T-cell (primary cell): ENCODE measurements around the gene NTNG2. TPM values are rescaled to one million over a fixed set of nuclear protein-coding genes. Genes with fewer than 3 reads are reported as not detected.

Source experiments
- ATAC-seq, 4 experiments: fragments of 200-7000 bp in 3 of 4; fragments of 150-1000 bp in 1 of 4; cut with Tn5 transposase; replicated peaks in 1 of 4; 1 replicate in 3 of 4; 2 replicates in 1 of 4; pipeline ENCODE4 v1.10.0; 2021; ENCODE audit warnings: moderate library complexity in 3 of 4, mild to moderate bottlenecking in 2 of 4, moderate number of reproducible peaks in 1 of 4
- CTCF ChIA-PET, 2 donors: fragments of 300-600 bp; sonication (Branson Sonifier 250); formaldehyde crosslinking; loops; one replicate each; lab custom pipeline; 2022; ENCODE audit warnings: antibody characterized with exemption in 2 of 2; lab: Charles Lee
- POLR2A ChIA-PET, 2 donors: fragments of 300-600 bp; sonication (Branson Sonifier 250); formaldehyde crosslinking; loops; one replicate each; lab custom pipeline; 2022; ENCODE audit warnings: antibody characterized with exemption in 2 of 2; lab: Charles Lee
- DNase-seq, 35 experiments: peaks; one replicate each; pipeline versions ENCODE4 v3.0.0 to v3.0.0-alpha.2; 2013 to 2023
- H3K27ac ChIP-seq: one replicate; pipeline ENCODE4 v1.5.1; 2013; ENCODE audit warnings: low read length
- H3K27me3 ChIP-seq, 2 experiments: replicated peaks in 1 of 2; 1 replicate in 1 of 2; 2 replicates in 1 of 2; pipeline versions ENCODE4 v1.6.1 to v1.7.0; 2013; ENCODE audit warnings: low read length in 1 of 2, mixed read lengths in 1 of 2; ENCODE audit not compliant: control insufficient read depth in 2 of 2, insufficient read depth in 2 of 2; ENCODE audit errors: extremely low read depth in 1 of 2
- H3K36me3 ChIP-seq, 2 donors: 1 replicate in 1 of 2; 2 replicates in 1 of 2; pipeline versions ENCODE4 v1.6.1 to v1.7.0; 2013; ENCODE audit warnings: low read length in 1 of 2; ENCODE audit not compliant: control insufficient read depth in 2 of 2, insufficient read depth in 1 of 2; ENCODE audit errors: extremely low read depth in 1 of 2
- H3K4me1 ChIP-seq, 2 experiments: 1 replicate in 1 of 2; 2 replicates in 1 of 2; pipeline versions ENCODE4 v1.6.1 to v1.7.0; 2013; ENCODE audit warnings: low read length in 2 of 2, mixed read lengths in 1 of 2; ENCODE audit not compliant: insufficient read depth in 2 of 2, control insufficient read depth in 1 of 2; ENCODE audit errors: extremely low read depth in 1 of 2
- H3K4me3 ChIP-seq, 2 donors: 1 replicate in 1 of 2; 2 replicates in 1 of 2; pipeline versions ENCODE4 v1.5.1 to v1.7.0; 2013; ENCODE audit warnings: mild to moderate bottlenecking in 2 of 2, low read length in 1 of 2, moderate library complexity in 1 of 2; ENCODE audit not compliant: control insufficient read depth in 1 of 2; ENCODE audit errors: extremely low read depth in 1 of 2
- H3K9me3 ChIP-seq: 2 replicates; pipeline ENCODE4 v1.7.0; 2013
- H3K27ac Mint-ChIP-seq, 2 donors: one replicate each; pipeline ENCODE4 v1.8.0; 2020 to 2021; ENCODE audit warnings: mild to moderate bottlenecking in 2 of 2, mixed read lengths in 2 of 2
- H3K27me3 Mint-ChIP-seq, 2 donors: one replicate each; pipeline ENCODE4 v1.8.0; 2021 to 2022; ENCODE audit warnings: mixed read lengths in 2 of 2
- H3K36me3 Mint-ChIP-seq: one replicate; pipeline ENCODE4 v1.8.0; 2021; ENCODE audit warnings: mixed read lengths
- H3K4me1 Mint-ChIP-seq, 3 donors: one replicate each; pipeline ENCODE4 v1.8.0; 2020 to 2022; ENCODE audit warnings: mixed read lengths in 3 of 3, mild to moderate bottlenecking in 1 of 3
- H3K4me3 Mint-ChIP-seq, 3 donors: one replicate each; pipeline ENCODE4 v1.8.0; 2020 to 2022; ENCODE audit warnings: mild to moderate bottlenecking in 3 of 3, mixed read lengths in 3 of 3, moderate library complexity in 3 of 3
- H3K9me3 Mint-ChIP-seq, 3 donors: one replicate each; pipeline ENCODE4 v1.8.0; 2020 to 2022; ENCODE audit warnings: mixed read lengths in 3 of 3
- WGBS: methylation state at CpG from one replicate; pipeline ENCODE4 v1.1.5; 2013; ENCODE audit warnings: missing lambda C conversion rate; ENCODE audit not compliant: insufficient coverage; 5-methylcytosine and 5-hydroxymethylcytosine counted together
- total RNA-seq, 35 experiments: library from RNA in 6 of 35; stranded (reverse) in 6 of 35; fragments of 120-200 nt in 1 of 35; gene quantifications; one replicate each; pipeline versions ENCODE4 v1.2.1 to v1.2.4 and lab custom pipeline; 2013 to 2026

Gene NTNG2
- total RNA-seq, 5 donors from 2014 or later (not counting 1 experiment from before 2014, with no cell fraction given): 4.8 to 14.1 (median 7.8) TPM

DNA sequence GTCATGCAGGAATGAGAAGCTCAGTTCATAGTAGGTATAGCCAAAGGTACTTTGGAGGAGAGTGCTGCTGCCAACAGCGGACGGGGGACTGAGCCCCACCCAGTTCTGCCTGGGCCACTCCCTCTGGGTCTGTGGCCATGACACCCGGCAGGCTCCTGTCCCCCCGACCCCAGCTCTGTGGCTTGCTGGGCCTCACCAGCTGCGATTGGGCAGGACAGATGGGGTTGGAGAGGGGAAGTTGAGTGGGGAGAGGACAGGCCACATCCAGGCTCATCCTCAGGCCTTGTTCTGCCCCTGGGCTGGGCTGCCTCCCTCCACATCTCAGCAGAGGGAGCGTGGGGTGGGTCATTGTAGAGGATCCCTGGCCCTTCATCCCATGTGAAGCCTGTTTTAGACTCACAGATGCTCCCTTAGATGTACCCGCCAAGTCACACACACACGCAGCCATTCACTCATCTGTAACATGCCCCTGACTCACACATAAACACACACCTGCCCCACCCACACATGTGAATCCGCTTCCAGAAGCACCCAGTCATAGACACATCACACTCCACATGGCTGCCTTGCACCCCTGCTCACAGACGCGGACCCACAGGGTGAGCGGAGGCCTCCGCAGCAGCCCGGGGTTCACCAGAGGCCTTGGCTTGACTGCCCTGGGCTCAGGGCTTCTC lies 48.8 kb downstream of the NTNG2 start:
- CTCF ChIA-PET: no interaction called here
- 68% methylated on average over 11 of the region's 14 CpGs for WGBS
- no peaks in the 10 kb centered on the region for H3K36me3 Mint-ChIP-seq
- no peak overlapping the region for H3K4me3 Mint-ChIP-seq
- no peaks in the 10 kb centered on the region for H3K9me3 ChIP-seq
- POLR2A ChIA-PET: interaction anchor here in 1 of 2 donors (0.6 kb wide), 1 partner anchor 295 kb away, joined by 4 read pairs; no protein-coding TSS in a partner anchor
- peaks cover 0 to 12% of the 10 kb centered on the region in 2 experiments for H3K27me3 ChIP-seq
- no peak overlapping the region for H3K4me3 ChIP-seq
- no peaks in the 10 kb centered on the region for H3K36me3 ChIP-seq
- H3K27me3 Mint-ChIP-seq: peaks cover 3 to 9% of the 10 kb centered on the region in 2 donors
- DNase-seq (no peak), ATAC-seq (peak in 1 of 4 experiments; percentile 20)
- H3K4me1 Mint-ChIP-seq: no peaks in the 10 kb centered on the region
- no peaks in the 10 kb centered on the region for H3K9me3 Mint-ChIP-seq
- no peak overlapping the region for H3K27ac ChIP-seq
- H3K4me1 ChIP-seq: no peaks in the 10 kb centered on the region
- H3K27ac Mint-ChIP-seq: no peak overlapping the region

DNA sequence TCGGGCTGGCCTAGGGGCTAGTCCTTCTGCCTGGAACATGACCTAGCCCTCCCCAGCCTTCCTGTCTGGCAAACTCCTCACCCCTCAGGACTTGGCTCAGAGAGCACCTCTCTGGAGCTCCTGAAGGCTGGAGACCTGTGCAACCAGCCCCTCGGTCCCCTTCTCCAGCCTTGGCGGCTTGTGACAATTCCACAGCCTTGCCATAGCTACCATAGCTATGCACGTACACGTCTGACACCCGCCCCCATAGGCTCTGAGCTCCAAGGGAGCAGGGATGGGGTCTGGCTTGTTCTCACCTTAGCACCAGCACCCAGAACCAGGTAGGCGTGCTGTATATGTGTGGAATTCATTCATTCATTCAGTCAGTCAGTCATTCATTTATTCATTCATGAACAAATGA lies 49.7 kb downstream of the NTNG2 start:
- Mint-ChIP-seq H3K9me3 (no peaks in the 10 kb centered on the region), H3K4me3 (no peak overlapping the region), H3K36me3 (no peaks in the 10 kb centered on the region), H3K27ac (no peak overlapping the region), H3K27me3 (peaks cover 3 to 9% of the 10 kb centered on the region in 2 donors), H3K4me1 (no peaks in the 10 kb centered on the region)
- Histone ChIP-seq H3K36me3 (no peaks in the 10 kb centered on the region), H3K27me3 (peaks cover 0 to 12% of the 10 kb centered on the region in 2 experiments), H3K4me3 (no peak overlapping the region), H3K4me1 (no peaks in the 10 kb centered on the region), H3K27ac (no peak overlapping the region), H3K9me3 (no peaks in the 10 kb centered on the region)
- WGBS: 85% methylated on average over 3 of the region's 7 CpGs
- ATAC-seq (no peak), DNase-seq (no peak)
- ChIA-PET POLR2A (no interaction called here), CTCF (no interaction called here)

DNA sequence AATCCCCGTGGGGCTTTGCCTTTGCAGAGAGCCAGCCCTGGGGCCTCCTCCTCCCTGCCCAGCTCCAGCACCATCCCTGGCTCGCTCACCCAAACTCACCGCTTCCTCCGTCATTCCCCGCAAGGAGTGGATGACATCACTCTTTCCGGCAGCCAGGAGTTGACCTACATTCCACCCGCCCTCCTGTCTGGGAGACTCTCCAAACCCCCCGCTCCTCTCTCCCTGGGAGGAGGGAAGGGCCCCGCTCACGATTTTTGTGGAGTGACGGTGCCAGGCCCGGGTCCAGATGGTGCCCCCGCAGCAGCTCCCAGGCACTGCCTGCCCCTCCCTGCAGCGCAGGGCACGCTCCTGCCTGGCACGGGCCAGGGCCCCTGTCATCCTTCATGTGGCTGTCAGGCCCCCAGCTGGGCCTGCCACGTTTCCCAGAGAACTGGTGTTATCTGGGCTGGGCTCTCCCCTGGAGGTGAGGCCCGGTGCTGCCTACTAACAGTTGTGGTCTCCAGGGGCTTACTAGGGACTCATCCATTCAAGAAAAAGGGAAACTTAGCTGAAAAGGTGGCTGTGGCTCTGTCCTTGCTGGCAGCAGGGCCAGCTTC lies 52.3 kb downstream of the NTNG2 start:
- H3K27ac Mint-ChIP-seq: no peak overlapping the region
- no peaks in the 10 kb centered on the region for H3K36me3 ChIP-seq
- H3K36me3 Mint-ChIP-seq: no peaks in the 10 kb centered on the region
- no peak overlapping the region for H3K4me3 Mint-ChIP-seq
- peaks cover 0 to 9% of the 10 kb centered on the region in 2 experiments for H3K27me3 ChIP-seq
- H3K27ac ChIP-seq: no peak overlapping the region
- POLR2A ChIA-PET: no interaction called here
- CTCF ChIA-PET: no interaction called here
- H3K27me3 Mint-ChIP-seq: peaks cover 0 to 4% of the 10 kb centered on the region in 2 donors
- no peaks in the 10 kb centered on the region for H3K4me1 Mint-ChIP-seq
- DNase-seq (no peak), ATAC-seq (no peak)
- 69% methylated on average over 13 of the region's 18 CpGs for WGBS
- H3K9me3 Mint-ChIP-seq: no peaks in the 10 kb centered on the region
- H3K4me3 ChIP-seq: no peak overlapping the region
- no peaks in the 10 kb centered on the region for H3K4me1 ChIP-seq
- H3K9me3 ChIP-seq: no peaks in the 10 kb centered on the region

DNA sequence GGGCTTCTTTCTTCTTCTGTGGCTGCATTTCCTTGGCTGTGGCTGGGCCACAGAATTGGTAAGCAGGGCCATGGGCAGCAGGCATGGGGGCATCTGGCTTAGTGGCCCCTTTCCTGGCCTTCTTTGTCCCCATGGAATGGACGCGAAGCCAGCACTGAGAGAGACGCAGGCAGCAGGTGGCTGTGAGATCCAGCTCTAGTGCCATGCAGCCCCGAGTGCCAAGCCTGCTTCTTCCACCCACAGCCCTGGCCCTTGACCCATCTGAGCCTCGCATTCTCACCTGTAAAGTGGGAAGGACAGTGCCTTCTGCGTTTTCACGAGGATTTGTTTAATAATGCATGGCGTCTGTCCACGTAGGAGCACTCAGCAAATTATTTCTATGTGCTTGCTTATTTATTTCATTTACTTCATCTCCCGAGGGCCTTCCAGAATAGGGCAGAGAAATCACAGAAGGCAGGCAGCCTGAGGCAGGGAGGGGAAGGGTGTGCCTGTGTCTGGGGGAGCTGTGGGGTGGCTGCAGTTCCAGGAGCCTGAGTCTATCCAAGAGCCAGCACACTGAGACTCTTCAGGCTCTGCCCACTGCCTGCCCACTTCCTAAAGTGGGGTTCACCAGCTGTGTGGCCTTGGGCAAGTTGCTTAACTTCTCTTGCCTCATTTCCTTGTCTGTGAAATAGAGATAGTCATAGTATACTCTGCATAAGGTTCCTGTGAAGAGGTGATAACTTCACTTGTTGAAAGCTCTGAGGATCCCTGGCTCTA lies 55.2 kb downstream of the NTNG2 start:
- DNase-seq (peak in 1 of 35 experiments; percentile 16), ATAC-seq (no peak)
- WGBS: 95% methylated on average over 4 of the region's 10 CpGs
- ChIA-PET POLR2A (no interaction called here), CTCF (no interaction called here)
- no peak overlapping the region for H3K4me3 Mint-ChIP-seq
- H3K27ac ChIP-seq: no peak overlapping the region
- no peak overlapping the region for H3K4me3 ChIP-seq
- peaks cover 4 to 5% of the 10 kb centered on the region in 2 donors for H3K27me3 Mint-ChIP-seq
- no peaks in the 10 kb centered on the region for H3K36me3 ChIP-seq
- no peaks in the 10 kb centered on the region for H3K9me3 Mint-ChIP-seq
- no peaks in the 10 kb centered on the region for H3K9me3 ChIP-seq
- no peak overlapping the region for H3K27ac Mint-ChIP-seq
- no peaks in the 10 kb centered on the region for H3K36me3 Mint-ChIP-seq
- H3K4me1 Mint-ChIP-seq: no peaks in the 10 kb centered on the region
- peaks cover 0 to 12% of the 10 kb centered on the region in 2 experiments for H3K27me3 ChIP-seq
- no peaks in the 10 kb centered on the region for H3K4me1 ChIP-seq

DNA sequence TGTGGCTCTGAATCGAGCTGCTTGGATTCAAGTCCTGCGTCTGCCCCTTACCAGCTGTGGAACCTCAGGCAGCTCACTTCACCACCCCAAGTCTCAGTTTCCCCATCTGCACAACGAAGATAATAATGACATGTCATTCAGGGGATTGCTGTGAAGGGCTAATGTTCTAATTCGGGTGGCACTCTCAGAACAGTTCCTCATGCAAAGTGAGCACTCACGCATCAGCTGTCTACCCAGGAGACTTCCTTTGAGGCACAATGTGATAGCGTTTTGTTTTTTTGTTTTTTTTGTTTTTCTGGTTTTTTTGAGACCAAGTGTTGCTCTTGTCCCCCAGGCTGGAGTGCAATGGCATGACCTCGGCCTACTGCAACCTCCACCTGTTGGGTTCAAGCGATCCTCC lies 56.4 kb downstream of the NTNG2 start:
- Mint-ChIP-seq H3K4me3 (no peak overlapping the region), H3K27ac (no peak overlapping the region), H3K4me1 (no peaks in the 10 kb centered on the region), H3K9me3 (no peaks in the 10 kb centered on the region), H3K36me3 (no peaks in the 10 kb centered on the region), H3K27me3 (peaks cover 0 to 6% of the 10 kb centered on the region in 2 donors)
- peaks cover 0 to 10% of the 10 kb centered on the region in 2 experiments for H3K27me3 ChIP-seq
- H3K27ac ChIP-seq: no peak overlapping the region
- DNase-seq: no peak
- no peak overlapping the region for H3K4me3 ChIP-seq
- no peaks in the 10 kb centered on the region for H3K9me3 ChIP-seq
- POLR2A ChIA-PET: no interaction called here
- WGBS: 80% methylated on average over 1 of the region's 8 CpGs
- ATAC-seq: no peak
- no peaks in the 10 kb centered on the region for H3K4me1 ChIP-seq
- H3K36me3 ChIP-seq: no peaks in the 10 kb centered on the region
- CTCF ChIA-PET: no interaction called here

DNA sequence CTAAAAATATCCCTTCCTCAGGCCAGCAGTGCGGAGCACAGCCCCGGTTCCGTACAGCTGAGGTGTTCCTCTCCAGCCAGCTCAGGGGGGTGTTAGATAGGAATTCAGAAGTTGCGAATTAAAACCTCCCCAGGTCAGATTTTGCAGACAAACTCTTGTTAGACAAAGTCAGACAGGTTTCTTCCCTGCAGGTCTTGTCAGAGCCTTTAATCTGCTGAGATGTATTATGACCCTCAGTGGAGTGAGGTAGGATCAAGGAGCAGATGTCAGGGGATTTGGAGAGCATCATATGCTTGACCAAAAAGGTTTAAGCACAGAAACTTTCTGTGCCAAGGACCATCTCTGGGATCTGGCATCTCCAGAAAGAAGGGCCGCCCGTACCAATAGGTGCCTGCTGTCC lies 60.1 kb downstream of the NTNG2 start:
- H3K36me3 ChIP-seq: no peaks in the 10 kb centered on the region
- peaks cover 2 to 6% of the 10 kb centered on the region in 2 donors for H3K27me3 Mint-ChIP-seq
- ATAC-seq (no peak), DNase-seq (no peak)
- no peak overlapping the region for H3K27ac ChIP-seq
- H3K4me3 ChIP-seq: no peak overlapping the region
- no peaks in the 10 kb centered on the region for H3K4me1 Mint-ChIP-seq
- no peak overlapping the region for H3K4me3 Mint-ChIP-seq
- no peaks in the 10 kb centered on the region for H3K9me3 ChIP-seq
- no peaks in the 10 kb centered on the region for H3K4me1 ChIP-seq
- ChIA-PET POLR2A (no interaction called here), CTCF (no interaction called here)
- 82% methylated on average over 2 of the region's 6 CpGs for WGBS
- no peak overlapping the region for H3K27ac Mint-ChIP-seq
- H3K9me3 Mint-ChIP-seq: no peaks in the 10 kb centered on the region
- H3K36me3 Mint-ChIP-seq: no peaks in the 10 kb centered on the region
- H3K27me3 ChIP-seq: peaks cover 0 to 11% of the 10 kb centered on the region in 2 experiments
